CD14-positive monocyte (primary cell): Measurements from ENCODE around the gene UBE3D. TPM values are rescaled to one million over a fixed set of nuclear protein-coding genes. Genes with fewer than 3 reads are reported as not detected.

Source experiments
- DNase-seq, 3 donors: peaks; one replicate each; pipeline ENCODE4 v3.0.0-alpha.2; 2011 to 2022
- H2AFZ ChIP-seq: 2 replicates; pipeline ENCODE4 v1.6.0; 2012; ENCODE audit warnings: mild to moderate bottlenecking, low read depth, low read length, inconsistent platforms; ENCODE audit not compliant: insufficient read depth, poor library complexity, severe bottlenecking
- H3K27ac ChIP-seq, 2 donors: 1 replicate in 1 of 2; 2 replicates in 1 of 2; pipeline ENCODE4 v1.5.1; 2012 to 2013; ENCODE audit warnings: low read length in 2 of 2, control low read depth in 1 of 2, inconsistent platforms in 1 of 2, low read depth in 1 of 2, mild to moderate bottlenecking in 1 of 2
- H3K27me3 ChIP-seq, 2 donors: one replicate each; pipeline versions ENCODE4 v1.6.0 to v1.6.1; 2011 to 2013; ENCODE audit warnings: low read length in 2 of 2; ENCODE audit not compliant: control insufficient read depth in 2 of 2, insufficient read depth in 2 of 2
- H3K36me3 ChIP-seq, 2 donors: replicated peaks in 1 of 2; 1 replicate in 1 of 2; 2 replicates in 1 of 2; pipeline versions ENCODE4 v1.5.1 to v1.6.1; 2012 to 2013; ENCODE audit warnings: low read length in 2 of 2, control low read depth in 1 of 2, inconsistent platforms in 1 of 2, mild to moderate bottlenecking in 1 of 2; ENCODE audit not compliant: insufficient read depth in 2 of 2, control insufficient read depth in 1 of 2
- H3K4me1 ChIP-seq, 2 donors: 1 replicate in 1 of 2; 2 replicates in 1 of 2; pipeline versions ENCODE4 v1.5.1 to v1.6.1; 2012 to 2013; ENCODE audit warnings: low read length in 2 of 2, control low read depth in 1 of 2, inconsistent platforms in 1 of 2, mild to moderate bottlenecking in 1 of 2, moderate library complexity in 1 of 2; ENCODE audit not compliant: insufficient read depth in 2 of 2, control insufficient read depth in 1 of 2
- H3K4me2 ChIP-seq: replicated peaks from 2 replicates; pipeline ENCODE3; 2012; ENCODE audit warnings: low read length, moderate library complexity, mild to moderate bottlenecking; ENCODE audit not compliant: poor library complexity, severe bottlenecking; ENCODE audit errors: extremely low read depth
- H3K4me3 ChIP-seq, 3 experiments: fragments of 200-600 bp in 1 of 3; sonication (generic) in 1 of 3; replicated peaks in 1 of 3; 1 replicate in 2 of 3; 2 replicates in 1 of 3; pipeline ENCODE4 v1.5.1; 2011 to 2013; ENCODE audit warnings: low read length in 3 of 3, mild to moderate bottlenecking in 3 of 3, control low read depth in 2 of 3, low read depth in 2 of 3, inconsistent platforms in 1 of 3, moderate library complexity in 1 of 3
- H3K79me2 ChIP-seq: 2 replicates; pipeline ENCODE4 v1.6.0; 2012; ENCODE audit warnings: mild to moderate bottlenecking, control low read depth, inconsistent platforms, low read length, moderate library complexity; ENCODE audit not compliant: insufficient read depth
- H3K9ac ChIP-seq: 2 replicates; pipeline ENCODE4 v1.6.0; 2017; ENCODE audit warnings: low read length, mild to moderate bottlenecking; ENCODE audit not compliant: insufficient read depth, poor library complexity, severe bottlenecking
- H3K9me3 ChIP-seq, 2 donors: replicated peaks in 1 of 2; 1 replicate in 1 of 2; 2 replicates in 1 of 2; pipeline versions ENCODE4 v1.5.1 to v1.6.1; 2012 to 2013; ENCODE audit warnings: low read length in 2 of 2, control low read depth in 1 of 2; ENCODE audit not compliant: control insufficient read depth in 1 of 2, insufficient read depth in 1 of 2
- H4K20me1 ChIP-seq: 2 replicates; pipeline ENCODE4 v1.6.0; 2012; ENCODE audit warnings: mild to moderate bottlenecking, low read length, control low read depth, moderate library complexity; ENCODE audit not compliant: insufficient read depth
- H3K27ac Mint-ChIP-seq, 7 donors: one replicate each; pipeline ENCODE4 v1.8.0; 2020; ENCODE audit warnings: mild to moderate bottlenecking in 7 of 7, mixed read lengths in 7 of 7, moderate library complexity in 6 of 7, inconsistent platforms in 2 of 7
- H3K27me3 Mint-ChIP-seq, 3 donors: one replicate each; pipeline ENCODE4 v1.8.0; 2021 to 2022; ENCODE audit warnings: low read depth in 3 of 3, mild to moderate bottlenecking in 3 of 3, mixed read lengths in 3 of 3, moderate library complexity in 3 of 3, inconsistent platforms in 1 of 3
- H3K36me3 Mint-ChIP-seq, 2 donors: one replicate each; pipeline ENCODE4 v1.8.0; 2020; ENCODE audit warnings: mixed read lengths in 2 of 2, inconsistent platforms in 1 of 2, mild to moderate bottlenecking in 1 of 2
- H3K4me1 Mint-ChIP-seq: one replicate; pipeline ENCODE4 v1.8.0; 2020; ENCODE audit warnings: mild to moderate bottlenecking, mixed read lengths
- H3K4me3 Mint-ChIP-seq, 2 donors: one replicate each; pipeline ENCODE4 v1.8.0; 2020; ENCODE audit warnings: mild to moderate bottlenecking in 2 of 2, mixed read lengths in 2 of 2, moderate library complexity in 1 of 2
- H3K9me3 Mint-ChIP-seq, 7 donors: one replicate each; pipeline ENCODE4 v1.8.0; 2020 to 2022; ENCODE audit warnings: mixed read lengths in 7 of 7, mild to moderate bottlenecking in 6 of 7, moderate library complexity in 6 of 7, inconsistent platforms in 2 of 7
- CTCF ChIP-seq: fragments of 200-600 bp; IDR thresholded peaks from one replicate; pipeline ENCODE4 v1.8.0; 2022; ENCODE audit warnings: antibody characterized with exemption, mild to moderate bottlenecking
- WGBS: methylation state at CpG from one replicate; pipeline ENCODE4 v1.1.5; 2013; ENCODE audit warnings: missing lambda C conversion rate; ENCODE audit not compliant: insufficient coverage; 5-methylcytosine and 5-hydroxymethylcytosine counted together
- intact Hi-C, 2 donors: fragments of 100-400 bp; cut with micrococcal nuclease; formaldehyde crosslinking; loops; one replicate each; pipeline versions ENCODE4 v1.15.0 to v1.15.1; 2023
- polyA plus RNA-seq, 3 donors: library from polyadenylated mRNA; depleted of rRNA in 1 of 3; unstranded in 2 of 3; stranded (reverse) in 1 of 3; fragments of 300-500 nt in 2 of 3; fragments of >200 nt in 1 of 3; fragmentation: Illumina TruSeq in 2 of 3; gene quantifications; 1 replicate in 2 of 3; 2 replicates in 1 of 3; pipeline ENCODE4 v1.2.3, GENCODE V29; 2012 to 2021
- small RNA-seq: library from RNA; depleted of rRNA; stranded (forward); fragments of <200 nt; gene quantifications from one replicate; pipeline ENCODE3, GENCODE V24; 2012; ENCODE audit warnings: low read depth; ENCODE audit not compliant: insufficient read length

The UBE3D gene
- polyA plus RNA-seq, 3 donors, result 0.61 to 1.7 (median 1.1) TPM

GRCh38 chr6:82842721-82843120 lies 222.9 kb downstream of the UBE3D start:
- Histone ChIP-seq H3K4me2 (no peak overlapping the region), H3K36me3 (no peaks in the 10 kb centered on the region), H3K9ac (no peak overlapping the region), H4K20me1 (no peaks in the 10 kb centered on the region), H3K4me1 (no peaks in the 10 kb centered on the region), H3K79me2 (no peaks in the 10 kb centered on the region), H3K27me3 (no peaks in the 10 kb centered on the region), H3K4me3 (no peak overlapping the region), H3K27ac (no peak overlapping the region), H3K9me3 (peaks cover 0 to 10% of the 10 kb centered on the region in 2 donors), H2AFZ (no peak overlapping the region)
- Mint-ChIP-seq H3K36me3 (no peaks in the 10 kb centered on the region), H3K27ac (no peak overlapping the region), H3K9me3 (peaks cover 0 to 12% (median 3%) of the 10 kb centered on the region in 7 donors), H3K4me3 (no peak overlapping the region), H3K4me1 (no peaks in the 10 kb centered on the region), H3K27me3 (no peaks in the 10 kb centered on the region)
- 93% methylated on average over 3 of the region's 6 CpGs for WGBS
- TF ChIP-seq CTCF, result no peak
- DNase-seq, result no peak
- intact Hi-C loops, result no loop called here

Small RNA genes lying within 50 kb of the gene (small RNA-seq; reads per million reads assigned to genes)
- not detected for gene LAP3P1

Other genes starting within 250 kb of the UBE3D start
- 1 to 10 TPM; 2.1 to 8.9 (median 2.5) TPM for gene DOP1A, start 1.8 kb upstream of the UBE3D start, polyA plus RNA-seq
- 1 to 10 TPM; 4.0 to 4.8 (median 4.6) TPM for gene PGM3, start 127.4 kb upstream of the UBE3D start, polyA plus RNA-seq
- gene RWDD2A, start 127.5 kb upstream of the UBE3D start, polyA plus RNA-seq, result 1 to 10 TPM in 2 of 3 donors, under 1 TPM in 1; 0.77 to 1.2 (median 1.1) TPM